ENCODE measurements around the gene ZNF71. TPM values are rescaled to one million over a fixed set of nuclear protein-coding genes. Genes with fewer than 3 reads are reported as not detected.
A peak's percentile ranks its signal among the peaks of the same experiment; 100 is the strongest.
"Not testable (repeated sequence)": the region's sequence is repeated elsewhere in the genome, so short reads cannot be mapped to it uniquely, and the experiment has no call there.

Gene ZNF71
- total RNA-seq, 1 donor from 2014 or later: 5.8 TPM

- Histone ChIP-seq H3K27ac (no peak overlapping the region), H3K4me3 (no peak overlapping the region), H3K27me3 (ENCODE audit: low read depth) (no peaks in the 10 kb centered on the region), H3K4me1 (peaks cover 10% of the 10 kb centered on the region), H3K36me3 (peaks cover 11% of the 10 kb centered on the region), H3K9me3 (peaks cover 18% of the 10 kb centered on the region)
- no peak for TF ChIP-seq CTCF (IDR thresholded peaks at IDR 0.05)
- intact Hi-C loops (cut with DNase I): no loop called here
- DNase-seq (no peak), ATAC-seq (no peak)
These were observed 73.6 kb downstream of the ZNF71 start for GRCh38 chr19:56668676-56669075.

GRCh38 chr19:56670401-56670960 lies 75.4 kb downstream of the ZNF71 start:
- Histone ChIP-seq H3K4me3 (peak overlapping the region; percentile 79), H3K27me3 (ENCODE audit: low read depth) (no peaks in the 10 kb centered on the region), H3K9me3 (peaks cover 7% of the 10 kb centered on the region), H3K4me1 (peaks cover 10% of the 10 kb centered on the region), H3K27ac (no peak overlapping the region), H3K36me3 (no peaks in the 10 kb centered on the region)
- intact Hi-C loops (cut with DNase I): no loop called here
- ATAC-seq (no peak), DNase-seq (no peak)
- TF ChIP-seq CTCF (IDR thresholded peaks at IDR 0.05): no peak

- Histone ChIP-seq H3K27ac (peak overlapping the region; percentile 53), H3K27me3 (ENCODE audit: low read depth) (no peaks in the 10 kb centered on the region), H3K9me3 (peaks cover 7% of the 10 kb centered on the region), H3K4me1 (peaks cover 10% of the 10 kb centered on the region), H3K4me3 (peak overlapping the region; percentile 79), H3K36me3 (no peaks in the 10 kb centered on the region)
- DNase-seq: no peak
- ATAC-seq: peak; percentile 30 to 61
- intact Hi-C loops (cut with DNase I): no loop called here
- TF ChIP-seq CTCF (IDR thresholded peaks at IDR 0.05): no peak
These were observed 76.0 kb downstream of the ZNF71 start for GRCh38 chr19:56670961-56671612.

- Histone ChIP-seq H3K27ac (peak within 1 kb of the TSS; percentile 53), H3K9me3 (peaks cover 7% of the 10 kb centered on the region), H3K36me3 (no peaks in the 10 kb centered on the region), H3K4me1 (peaks cover 10% of the 10 kb centered on the region), H3K4me3 (peak within 1 kb of the TSS; percentile 79), H3K27me3 (ENCODE audit: low read depth) (no peaks in the 10 kb centered on the region)
- intact Hi-C loops (cut with DNase I): no loop called here
- TF ChIP-seq CTCF (IDR thresholded peaks at IDR 0.05): peak; percentile 40
- peak; percentile 91 to 99 for ATAC-seq
- peak; percentile 94 for DNase-seq
These were observed 76.5 kb downstream of the ZNF71 start, which contains the start of gene ZNF835 for GRCh38 chr19:56671613-56671994. Gene ZNF835, minus strand, starts transcription at chr19:56671757. Its CDS starts 6,559 bp downstream, at chr19:56665198.

GRCh38 chr19:56672610-56673009 lies 77.5 kb downstream of the ZNF71 start:
- H3K36me3 ChIP-seq; H3K27me3 ChIP-seq (ENCODE audit: low read depth); H3K9me3 ChIP-seq; intact Hi-C loops (cut with DNase I); H3K27ac ChIP-seq; H3K4me3 ChIP-seq; DNase-seq; ATAC-seq: not testable (repeated sequence)
- peaks cover 10% of the 10 kb centered on the region for H3K4me1 ChIP-seq

Other genes with a start within 250 kb of the ZNF71 start
- 4.3 TPM for gene ZNF582, start 201.8 kb upstream of the ZNF71 start, total RNA-seq
- 7.2 TPM for gene ZNF583, start 191.0 kb upstream of the ZNF71 start, total RNA-seq
- gene ZNF667, start 118.0 kb upstream of the ZNF71 start, total RNA-seq: 1.4 TPM
- gene ZNF471, start 87.4 kb upstream of the ZNF71 start, total RNA-seq: 7.6 TPM
- 6.4 TPM for gene ZFP28, start 56.4 kb upstream of the ZNF71 start, total RNA-seq
- 3.5 TPM for gene ZNF470, start 27.8 kb upstream of the ZNF71 start, total RNA-seq
- not detected for gene SMIM17, start 47.9 kb downstream of the ZNF71 start, total RNA-seq
- gene ZNF835, start 76.5 kb downstream of the ZNF71 start, total RNA-seq: 3.0 TPM
- gene PEG3, start 245.4 kb downstream of the ZNF71 start, total RNA-seq: 5.0 TPM
- gene ZIM2, start 245.4 kb downstream of the ZNF71 start, total RNA-seq: not detected

Data from lower lobe of right lung (tissue), 2 donors.